DLD1 (cell line): ENCODE measurements around the gene MED28.
"Not testable (repeated sequence)": the region's sequence is repeated elsewhere in the genome, so short reads cannot be mapped to it uniquely, and the experiment has no call there.

Experiments
- in situ Hi-C: cut with HindIII; loops from 2 replicates; pipeline ENCODE4 v1.10.0; 2017; ENCODE audit warnings: low sequenced_read_pairs

Gene MED28

GRCh38 chr4:17614416-17615299 is at the start of gene MED28:
TSS of gene MED28 (plus strand) at chr4:17614641. CDS start at chr4:17614655, 14 bp downstream.
- in situ Hi-C loops, result no loop called here

- in situ Hi-C loops, result no loop called here
Measured at GRCh38 chr4:17565846-17566245, 48.6 kb upstream of the MED28 start.

- in situ Hi-C loops, result no loop called here
Measured at GRCh38 chr4:17567271-17567670, 47.2 kb upstream of the MED28 start.

GRCh38 chr4:17574206-17574605 is 40.2 kb upstream of the MED28 start:
- in situ Hi-C loops, result no loop called here

GRCh38 chr4:17575177-17575576 is 39.3 kb upstream of the MED28 start:
- in situ Hi-C loops, result not testable (repeated sequence)

GRCh38 chr4:17576932-17577664 is 37.3 kb upstream of the MED28 start, which contains the start of gene LAP3:
TSS of gene LAP3 (plus strand) at chr4:17577198. CDS start at chr4:17577466, 268 bp downstream.
- in situ Hi-C loops, result no loop called here

GRCh38 chr4:17577665-17578481 is 36.6 kb upstream of the MED28 start:
- in situ Hi-C loops, result no loop called here

- in situ Hi-C loops, result no loop called here
Measured at GRCh38 chr4:17578482-17578891, 36.0 kb upstream of the MED28 start.

- in situ Hi-C loops, result no loop called here
Measured at GRCh38 chr4:17580969-17581368, 33.5 kb upstream of the MED28 start.

- in situ Hi-C loops, result no loop called here
Measured at GRCh38 chr4:17583276-17583675, 31.2 kb upstream of the MED28 start.

- in situ Hi-C loops, result no loop called here
Measured at GRCh38 chr4:17583941-17584340, 30.5 kb upstream of the MED28 start.

GRCh38 chr4:17584521-17585213 is 29.8 kb upstream of the MED28 start:
- in situ Hi-C loops, result no loop called here

GRCh38 chr4:17587094-17587822 is 27.2 kb upstream of the MED28 start:
- in situ Hi-C loops, result no loop called here

GRCh38 chr4:17589355-17589754 is 25.1 kb upstream of the MED28 start:
- in situ Hi-C loops, result no loop called here

- in situ Hi-C loops, result no loop called here
Measured at GRCh38 chr4:17595471-17596005, 18.9 kb upstream of the MED28 start.

GRCh38 chr4:17597517-17597916 is 16.9 kb upstream of the MED28 start:
- in situ Hi-C loops, result no loop called here

- in situ Hi-C loops, result no loop called here
Measured at GRCh38 chr4:17599826-17600225, 14.6 kb upstream of the MED28 start.

- in situ Hi-C loops, result no loop called here
Measured at GRCh38 chr4:17605236-17605635, 9.2 kb upstream of the MED28 start.

- in situ Hi-C loops, result no loop called here
Measured at GRCh38 chr4:17613761-17614415, 553 bp upstream of the MED28 start.
